Activated naive CD4-positive, alpha-beta T cell treated with anti-CD3 and anti-CD28 coated beads, Interleukin-2, amount 10 ng/mL, durations not matched to agents 7 days and 5 days (primary cell): ENCODE results near the gene ERCC4.

Experiments
- CTCF ChIA-PET: fragments of 350-600 bp; sonication (Branson Sonifier 250); formaldehyde crosslinking; loops from one replicate; lab custom pipeline; 2021; ENCODE audit warnings: antibody characterized with exemption; lab: Charles Lee
- DNase-seq: peaks from one replicate; pipeline ENCODE4 v3.0.0-alpha.2; 2020
- H3K27ac Mint-ChIP-seq: one replicate; pipeline ENCODE4 v1.8.0; 2021; ENCODE audit warnings: mild to moderate bottlenecking, moderate library complexity, mixed read lengths
- H3K27me3 Mint-ChIP-seq: one replicate; pipeline ENCODE4 v1.8.0; 2021; ENCODE audit warnings: mild to moderate bottlenecking, mixed read lengths
- H3K36me3 Mint-ChIP-seq: one replicate; pipeline ENCODE4 v1.8.0; 2021; ENCODE audit warnings: mixed read lengths
- H3K4me1 Mint-ChIP-seq: one replicate; pipeline ENCODE4 v1.8.0; 2021; ENCODE audit warnings: mixed read lengths
- H3K4me3 Mint-ChIP-seq: one replicate; pipeline ENCODE4 v1.8.0; 2021; ENCODE audit warnings: mild to moderate bottlenecking, moderate library complexity, mixed read lengths
- H3K9me3 Mint-ChIP-seq: one replicate; pipeline ENCODE4 v1.8.0; 2021; ENCODE audit warnings: mixed read lengths

ERCC4 gene

DNA sequence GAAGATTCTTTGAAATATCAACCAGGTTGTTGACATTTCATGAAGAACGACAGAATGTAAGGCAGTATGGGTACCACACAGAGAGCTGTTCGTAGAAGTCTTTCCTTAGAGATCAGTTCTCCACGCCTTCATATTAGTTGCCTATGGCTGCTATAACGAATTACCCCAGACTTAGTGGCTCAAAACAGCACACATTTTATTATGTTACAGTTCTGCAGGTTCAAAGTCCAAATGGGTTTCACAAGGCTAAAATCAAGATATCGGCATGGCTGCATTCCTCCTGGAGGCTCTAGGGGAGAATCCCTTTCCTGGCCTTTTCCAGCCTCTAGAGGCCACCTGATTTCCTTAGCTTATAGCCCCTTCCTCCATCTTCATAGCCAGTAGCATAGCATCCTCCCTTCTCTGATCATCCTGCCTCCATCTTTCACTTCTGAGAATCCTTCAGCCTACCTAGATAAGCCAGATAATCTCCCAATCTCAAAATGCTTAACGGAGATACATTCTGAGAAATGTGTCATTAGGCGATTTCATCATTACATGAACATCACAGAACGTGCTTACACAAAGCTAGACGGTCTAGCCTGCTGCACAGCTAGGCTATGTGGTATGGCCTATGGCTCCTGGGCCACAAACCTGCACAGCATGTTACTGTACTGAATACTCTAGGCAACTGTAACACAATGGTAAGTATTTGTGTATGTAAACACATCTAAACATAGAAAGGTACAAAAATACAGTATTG, 26.0 kb downstream of the ERCC4 start:
- no peak for DNase-seq
- CTCF ChIA-PET: no interaction called here
- Mint-ChIP-seq H3K36me3 (peaks cover 13% of the 10 kb centered on the region), H3K27me3 (no peaks in the 10 kb centered on the region), H3K4me1 (no peaks in the 10 kb centered on the region), H3K4me3 (no peak overlapping the region), H3K9me3 (no peaks in the 10 kb centered on the region), H3K27ac (no peak overlapping the region)

DNA sequence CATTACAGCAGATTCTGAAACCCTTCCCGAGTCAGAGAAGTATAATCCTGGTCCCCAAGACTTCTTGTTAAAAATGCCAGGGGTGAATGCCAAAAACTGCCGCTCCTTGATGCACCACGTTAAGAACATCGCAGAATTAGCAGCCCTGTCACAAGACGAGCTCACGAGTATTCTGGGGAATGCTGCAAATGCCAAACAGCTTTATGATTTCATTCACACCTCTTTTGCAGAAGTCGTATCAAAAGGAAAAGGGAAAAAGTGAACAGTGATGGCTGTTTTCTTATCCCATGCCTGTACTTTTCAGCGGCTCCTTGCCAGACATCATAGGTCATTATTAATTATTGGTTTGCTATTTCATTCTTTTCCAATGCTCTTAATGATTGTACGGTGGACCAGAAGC, 28.1 kb downstream of the ERCC4 start:
- Mint-ChIP-seq H3K4me1 (no peaks in the 10 kb centered on the region), H3K36me3 (peaks cover 13% of the 10 kb centered on the region), H3K27ac (no peak overlapping the region), H3K27me3 (no peaks in the 10 kb centered on the region), H3K4me3 (no peak overlapping the region), H3K9me3 (no peaks in the 10 kb centered on the region)
- no peak for DNase-seq
- CTCF ChIA-PET: no interaction called here

DNA sequence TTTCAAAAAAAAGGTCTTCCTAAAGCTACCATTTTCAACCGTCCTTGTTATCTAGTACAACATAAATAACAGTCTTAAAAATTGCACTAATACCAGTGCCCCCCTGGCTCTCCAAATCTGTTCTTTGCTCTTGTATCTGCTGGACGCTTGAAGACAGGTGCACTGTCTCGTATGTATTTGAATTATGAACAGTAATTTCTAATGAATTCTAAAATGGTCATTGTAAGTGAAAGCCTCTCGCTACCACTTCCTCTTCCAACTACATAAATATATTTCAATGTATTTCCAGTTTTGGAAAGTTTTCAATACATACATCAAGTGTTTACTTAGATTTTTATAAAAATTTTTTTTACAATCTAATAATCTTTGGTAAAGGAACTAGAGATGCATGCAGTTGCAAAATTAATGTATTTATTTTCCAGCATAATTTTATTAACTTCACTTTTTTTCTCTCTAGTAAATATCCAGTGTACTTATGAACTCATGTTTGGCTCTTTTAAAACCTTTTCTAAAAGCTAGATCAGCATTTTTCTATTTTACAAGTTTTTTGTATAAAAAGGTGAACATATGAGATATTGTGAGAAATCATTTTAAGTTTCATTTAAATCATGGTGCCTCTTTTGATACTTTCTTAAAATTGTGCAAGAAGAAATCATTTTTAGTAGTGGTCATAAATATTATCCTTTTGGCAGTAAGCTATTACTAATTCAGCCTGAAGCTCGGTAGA, 31.0 kb downstream of the ERCC4 start:
- H3K9me3 Mint-ChIP-seq: no peaks in the 10 kb centered on the region
- no peak overlapping the region for H3K4me3 Mint-ChIP-seq
- peaks cover 5% of the 10 kb centered on the region for H3K36me3 Mint-ChIP-seq
- H3K4me1 Mint-ChIP-seq: no peaks in the 10 kb centered on the region
- CTCF ChIA-PET: no interaction called here
- no peak overlapping the region for H3K27ac Mint-ChIP-seq
- H3K27me3 Mint-ChIP-seq: no peaks in the 10 kb centered on the region
- DNase-seq: no peak

DNA sequence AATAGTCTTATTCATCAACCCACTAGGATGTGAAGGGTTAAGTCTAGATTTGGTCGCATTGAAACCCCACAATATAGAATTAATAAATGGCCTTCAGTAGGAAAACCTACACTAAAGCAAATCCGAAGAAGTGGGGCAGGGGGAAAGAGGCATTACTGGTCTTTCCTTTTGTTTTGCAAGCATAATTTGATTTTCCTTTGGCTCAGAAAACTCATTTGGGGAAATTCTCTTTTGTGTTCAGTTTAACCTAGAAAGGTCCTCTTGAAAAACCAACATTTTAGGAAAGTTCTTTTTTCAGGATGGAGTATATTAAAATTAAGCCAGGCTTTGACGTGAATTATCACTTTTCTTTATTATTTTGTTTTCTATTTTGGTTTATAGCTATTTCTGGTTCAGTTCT, 31.7 kb downstream of the ERCC4 start:
- no peak overlapping the region for H3K27ac Mint-ChIP-seq
- no peaks in the 10 kb centered on the region for H3K9me3 Mint-ChIP-seq
- peaks cover 5% of the 10 kb centered on the region for H3K4me1 Mint-ChIP-seq

DNA sequence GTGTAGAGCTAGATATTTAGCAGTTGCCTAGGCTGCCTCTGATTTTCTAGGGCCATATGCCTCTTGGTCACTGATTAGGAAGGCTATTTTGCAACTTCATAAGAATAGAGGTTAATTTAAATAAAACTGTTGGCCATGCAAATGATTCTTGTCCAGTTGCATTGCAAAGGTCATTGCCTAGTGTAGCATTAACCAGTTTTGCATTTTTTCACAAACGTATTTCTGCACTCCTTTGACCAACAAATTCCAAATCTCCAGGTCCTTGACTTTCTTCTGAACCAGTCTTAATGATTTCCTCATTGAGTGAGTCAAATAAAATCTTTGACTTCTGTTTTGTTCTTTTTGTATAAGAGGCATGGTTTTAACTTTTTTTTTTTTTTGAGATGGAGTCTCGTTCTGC, 33.5 kb downstream of the ERCC4 start:
- CTCF ChIA-PET: no interaction called here
- Mint-ChIP-seq H3K9me3 (no peaks in the 10 kb centered on the region), H3K27me3 (peaks cover 4% of the 10 kb centered on the region), H3K4me3 (no peak overlapping the region), H3K27ac (no peak overlapping the region), H3K4me1 (peaks cover 10% of the 10 kb centered on the region), H3K36me3 (peaks cover 1% of the 10 kb centered on the region)
- no peak for DNase-seq

More for the DNA sequence above, 31.7 kb downstream of the ERCC4 start:
- no peak overlapping the region for H3K4me3 Mint-ChIP-seq
- H3K36me3 Mint-ChIP-seq: peaks cover 1% of the 10 kb centered on the region
- CTCF ChIA-PET: no interaction called here
- DNase-seq: no peak
- H3K27me3 Mint-ChIP-seq: peaks cover 4% of the 10 kb centered on the region

DNA sequence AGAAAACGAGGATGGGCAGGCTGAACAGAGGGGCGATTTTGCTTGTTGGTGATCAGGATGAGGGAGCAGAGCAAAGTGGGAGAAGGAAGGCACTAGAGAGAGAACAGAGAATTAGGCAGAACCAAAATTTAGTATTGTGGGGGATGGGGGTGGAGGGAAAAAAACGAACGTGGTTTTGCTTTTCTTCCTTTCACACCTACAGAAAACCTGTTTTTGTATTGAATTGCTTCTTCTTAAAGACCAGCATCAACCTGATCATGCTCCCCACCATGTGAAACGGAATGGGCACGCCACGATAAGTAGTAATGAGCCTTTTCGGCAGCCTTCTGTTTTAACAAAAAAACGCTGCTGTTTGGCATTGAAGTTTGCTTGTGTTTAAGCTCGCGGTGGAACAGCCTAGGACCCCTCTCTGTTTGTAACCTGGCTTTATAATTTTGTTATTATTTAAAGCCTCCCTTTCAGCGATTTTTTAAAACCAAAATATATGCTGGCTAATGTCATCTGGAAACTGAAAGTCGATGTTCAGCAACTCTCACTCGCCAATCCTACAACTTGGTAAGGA, 36.8 kb downstream of the ERCC4 start:
- no peak for DNase-seq
- Mint-ChIP-seq H3K36me3 (no peaks in the 10 kb centered on the region), H3K27ac (no peak overlapping the region), H3K27me3 (peaks cover 4% of the 10 kb centered on the region), H3K4me3 (peak overlapping the region; percentile 22), H3K9me3 (no peaks in the 10 kb centered on the region), H3K4me1 (peaks cover 10% of the 10 kb centered on the region)
- CTCF ChIA-PET: no interaction called here

DNA sequence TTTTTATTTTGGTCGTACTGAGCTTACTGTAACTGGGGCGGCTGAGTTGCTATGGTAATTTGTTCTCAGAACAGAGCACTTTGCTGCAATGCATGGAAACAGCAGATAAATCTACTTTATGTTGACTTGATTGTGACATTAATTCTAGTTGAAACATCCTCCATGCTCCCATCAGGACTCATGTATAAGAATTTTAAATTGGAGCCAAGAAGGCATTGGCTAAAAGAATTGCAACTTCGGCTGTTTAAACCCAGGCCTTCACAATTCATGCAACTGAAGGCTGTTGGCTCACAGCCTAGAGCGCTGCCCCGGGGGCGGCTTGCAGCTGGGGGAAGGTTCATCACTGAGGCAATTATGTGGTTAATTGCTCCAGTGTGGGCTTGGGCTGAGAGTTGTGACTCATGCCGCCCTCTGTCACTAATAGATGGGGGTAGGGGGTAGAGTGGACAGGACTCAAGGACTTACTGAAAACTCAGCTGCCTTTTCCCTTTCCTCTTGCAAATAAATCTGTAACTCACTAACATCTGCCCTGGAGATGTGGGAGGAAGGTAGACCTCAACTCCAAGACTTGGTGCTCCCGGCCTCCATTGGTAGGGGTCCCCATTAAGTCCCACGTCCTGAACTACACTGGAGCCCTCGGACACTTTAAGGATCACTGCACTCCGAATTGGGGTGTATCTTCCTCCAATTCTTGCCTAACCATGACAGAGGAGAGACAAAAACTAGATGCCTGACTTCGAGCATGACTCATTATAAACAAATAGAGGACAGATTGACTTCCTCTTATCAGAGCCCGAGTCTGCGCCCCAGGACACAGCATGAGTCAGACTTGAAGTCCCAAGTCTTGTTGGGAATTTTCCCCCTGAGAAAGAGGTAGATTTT, 37.5 kb downstream of the ERCC4 start:
- H3K4me1 Mint-ChIP-seq: peaks cover 10% of the 10 kb centered on the region
- CTCF ChIA-PET: no interaction called here
- H3K36me3 Mint-ChIP-seq: no peaks in the 10 kb centered on the region
- H3K4me3 Mint-ChIP-seq: no peak overlapping the region
- H3K9me3 Mint-ChIP-seq: no peaks in the 10 kb centered on the region
- peaks cover 4% of the 10 kb centered on the region for H3K27me3 Mint-ChIP-seq
- no peak overlapping the region for H3K27ac Mint-ChIP-seq
- no peak for DNase-seq

DNA sequence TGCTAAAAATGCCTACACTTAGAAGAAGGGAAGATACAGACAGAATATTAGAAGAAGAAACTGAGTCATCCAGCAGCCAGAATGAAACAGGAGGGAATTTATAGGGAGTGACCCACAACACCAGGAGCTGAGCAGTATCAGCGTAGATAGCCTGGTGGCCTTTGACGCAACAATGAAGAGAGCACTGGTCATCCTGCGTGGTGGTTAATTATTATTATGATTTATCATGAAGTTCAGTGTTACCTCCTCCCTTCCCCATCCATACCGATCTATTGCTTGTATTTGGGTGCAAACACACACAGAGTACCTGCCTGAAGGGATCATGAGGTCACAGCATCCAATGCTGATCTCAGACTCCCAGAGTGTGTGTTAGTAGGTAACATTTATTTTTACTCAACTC, 38.5 kb downstream of the ERCC4 start:
- Mint-ChIP-seq H3K9me3 (no peaks in the 10 kb centered on the region), H3K4me1 (peaks cover 10% of the 10 kb centered on the region), H3K27ac (no peak overlapping the region), H3K36me3 (no peaks in the 10 kb centered on the region), H3K4me3 (no peak overlapping the region), H3K27me3 (peaks cover 4% of the 10 kb centered on the region)
- CTCF ChIA-PET: no interaction called here
- DNase-seq: no peak

DNA sequence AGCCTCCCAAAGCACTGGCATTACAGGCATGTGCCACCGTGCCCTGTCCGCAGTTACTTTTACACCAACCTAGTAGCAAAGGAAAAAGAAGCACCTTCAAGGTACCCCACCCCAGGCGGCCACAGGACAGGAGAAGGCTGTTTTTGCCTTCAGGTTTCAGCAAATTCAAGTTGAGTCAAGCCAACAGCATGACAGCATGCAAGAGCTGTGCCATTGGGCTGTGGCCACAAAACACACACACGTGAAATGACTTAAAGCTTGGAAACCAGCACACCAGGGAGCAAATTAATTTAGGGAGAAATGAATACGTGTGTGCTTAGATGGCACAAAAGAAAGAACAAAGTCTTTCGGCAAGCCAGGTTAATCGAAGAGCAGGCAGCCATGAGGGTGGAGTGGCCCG, 39.7 kb downstream of the ERCC4 start:
- Mint-ChIP-seq H3K36me3 (no peaks in the 10 kb centered on the region), H3K27me3 (peaks cover 4% of the 10 kb centered on the region), H3K4me3 (no peak overlapping the region), H3K9me3 (no peaks in the 10 kb centered on the region), H3K4me1 (peaks cover 10% of the 10 kb centered on the region), H3K27ac (no peak overlapping the region)
- CTCF ChIA-PET: no interaction called here
- DNase-seq: no peak

DNA sequence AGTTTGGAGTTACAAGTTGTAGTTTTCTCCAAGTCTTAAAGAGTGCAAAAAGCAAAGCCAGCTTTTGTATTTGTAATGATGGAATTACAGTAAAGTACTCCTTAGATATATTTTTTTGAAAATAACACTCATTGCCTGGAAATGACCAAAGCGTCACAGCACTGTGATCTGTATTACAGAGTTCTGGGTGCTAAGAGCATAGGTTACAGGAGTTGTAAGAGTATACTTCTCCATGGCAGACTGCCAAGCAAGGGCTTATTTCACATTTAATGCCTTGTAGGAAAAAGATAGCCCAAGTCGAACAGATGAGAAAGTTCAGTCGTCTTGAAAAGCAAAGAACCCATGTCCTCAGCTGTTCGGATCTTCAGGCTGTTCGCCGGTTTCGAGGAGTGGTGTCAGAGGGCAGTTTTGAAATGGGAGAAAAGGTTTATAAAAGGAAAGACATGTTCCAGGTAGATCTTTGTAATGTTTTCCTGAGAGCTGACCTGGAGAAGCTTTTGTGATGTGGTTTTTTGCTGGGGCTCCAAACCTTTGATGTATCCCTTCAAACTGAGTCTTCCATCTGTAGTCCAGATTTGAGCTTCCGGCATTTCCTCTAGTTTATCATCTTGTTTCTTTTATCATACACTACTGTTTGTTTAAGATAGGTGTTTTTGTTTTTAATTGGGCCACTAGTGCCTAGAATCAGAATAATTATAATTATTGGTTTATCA, 41.3 kb downstream of the ERCC4 start:
- H3K36me3 Mint-ChIP-seq: no peaks in the 10 kb centered on the region
- H3K9me3 Mint-ChIP-seq: no peaks in the 10 kb centered on the region
- no peak for DNase-seq
- CTCF ChIA-PET: interaction anchor here (1.3 kb wide), 1 partner anchor 10 kb away, joined by 3 read pairs; no protein-coding TSS in a partner anchor
- H3K4me1 Mint-ChIP-seq: peaks cover 8% of the 10 kb centered on the region
- no peak overlapping the region for H3K27ac Mint-ChIP-seq
- no peak overlapping the region for H3K4me3 Mint-ChIP-seq
- peaks cover 16% of the 10 kb centered on the region for H3K27me3 Mint-ChIP-seq

DNA sequence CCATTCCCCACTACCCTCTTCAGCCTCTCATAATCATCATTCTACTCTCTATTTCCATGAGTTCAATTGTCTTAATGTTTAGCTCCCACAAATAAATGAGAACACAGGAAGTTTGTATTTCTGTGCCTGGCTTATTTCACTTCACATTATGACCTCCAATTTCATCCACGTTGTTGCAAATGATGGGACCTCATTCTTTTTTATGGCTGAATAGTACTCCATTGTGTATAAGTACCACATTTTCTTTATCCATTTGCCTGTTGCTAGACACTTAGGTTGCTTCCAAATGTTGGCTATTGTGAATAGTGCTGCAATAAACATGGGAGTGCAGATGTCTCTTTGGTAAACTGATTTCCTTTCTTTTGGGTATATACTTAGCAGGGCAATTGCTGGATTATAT, 42.3 kb downstream of the ERCC4 start:
- Mint-ChIP-seq H3K27me3 (peaks cover 18% of the 10 kb centered on the region), H3K4me1 (peaks cover 4% of the 10 kb centered on the region), H3K36me3 (no peaks in the 10 kb centered on the region), H3K4me3 (no peak overlapping the region), H3K27ac (no peak overlapping the region), H3K9me3 (no peaks in the 10 kb centered on the region)
- CTCF ChIA-PET: interaction anchor here (1.3 kb wide), 1 partner anchor 9 kb away, joined by 3 read pairs; no protein-coding TSS in a partner anchor
- DNase-seq: no peak

DNA sequence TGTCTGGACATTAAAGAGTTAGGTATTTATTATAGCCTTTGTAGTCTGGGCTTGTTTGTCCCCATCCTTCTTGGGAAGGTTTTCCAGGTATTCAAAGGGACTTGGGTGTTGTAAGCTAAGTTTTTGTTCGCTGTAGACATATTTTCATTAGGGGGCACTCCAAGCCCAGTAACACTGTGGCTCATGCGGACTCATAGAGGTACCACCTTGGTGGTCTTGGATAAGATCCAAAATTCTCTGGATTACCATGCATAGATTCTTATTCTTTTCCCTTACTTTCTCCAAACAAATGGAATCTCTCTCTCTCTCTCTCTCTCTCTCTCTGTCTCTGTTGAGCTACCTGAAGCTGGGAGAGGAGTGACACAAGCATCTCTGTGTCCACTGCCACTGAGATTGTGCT, 48.9 kb downstream of the ERCC4 start:
- Mint-ChIP-seq H3K4me1 (peaks cover 4% of the 10 kb centered on the region), H3K27me3 (peaks cover 34% of the 10 kb centered on the region), H3K9me3 (no peaks in the 10 kb centered on the region), H3K4me3 (no peak overlapping the region), H3K27ac (no peak overlapping the region), H3K36me3 (no peaks in the 10 kb centered on the region)
- no peak for DNase-seq
- CTCF ChIA-PET: no interaction called here

DNA sequence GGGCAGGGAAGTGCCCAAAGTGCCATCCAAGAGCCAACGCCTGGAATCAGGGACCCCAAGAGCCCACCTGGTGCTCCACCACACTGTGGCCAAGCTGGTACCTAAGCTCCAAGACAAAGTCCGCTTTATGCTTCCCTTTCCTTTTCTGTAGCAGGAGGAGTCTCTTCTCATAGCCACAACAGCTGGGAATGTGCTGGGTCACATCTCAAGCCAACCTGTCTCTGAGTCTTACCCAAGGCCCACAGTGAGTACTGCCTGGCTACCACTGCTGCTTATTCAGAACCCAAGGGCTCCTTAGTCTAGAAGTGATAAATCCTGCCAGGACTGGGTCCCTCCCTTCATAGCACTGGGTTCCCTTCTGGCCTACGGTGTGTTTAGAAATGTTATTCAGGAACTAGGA, 49.8 kb downstream of the ERCC4 start:
- Mint-ChIP-seq H3K9me3 (no peaks in the 10 kb centered on the region), H3K36me3 (no peaks in the 10 kb centered on the region), H3K4me3 (no peak overlapping the region), H3K27me3 (peaks cover 34% of the 10 kb centered on the region), H3K4me1 (peaks cover 4% of the 10 kb centered on the region), H3K27ac (no peak overlapping the region)
- DNase-seq: no peak
- CTCF ChIA-PET: no interaction called here
